AG04450 (cell line): ENCODE measurements around the gene CD3G. TPM values are rescaled to one million over a fixed set of nuclear protein-coding genes. Genes with fewer than 3 reads are reported as not detected.

ENCODE experiments used
- CTCF ChIA-PET: fragments of 300-600, 350-600 bp; formaldehyde crosslinking; extraction: SDS; loops from one replicate; lab custom pipeline; 2022; ENCODE audit warnings: antibody characterized with exemption, inconsistent platforms; lab: Charles Lee
- POLR2A ChIA-PET: fragments of 350-600 bp; formaldehyde crosslinking; extraction: SDS; loops from one replicate; lab custom pipeline; 2021; ENCODE audit warnings: antibody characterized with exemption, inconsistent platforms; lab: Yijun Ruan, JAX
- DNase-seq: peaks from one replicate; pipeline ENCODE4 v3.0.0-alpha.2; 2011; ENCODE audit warnings: low read depth, low spot score
- H3K27ac ChIP-seq: one replicate; pipeline ENCODE4 v1.5.1; 2012; ENCODE audit warnings: low read depth, low read length, control low read depth
- H3K27me3 ChIP-seq: one replicate; pipeline ENCODE4 v1.6.0; 2012; ENCODE audit warnings: low read length; ENCODE audit not compliant: control insufficient read depth, insufficient read depth
- H3K4me3 ChIP-seq: 2 replicates; pipeline ENCODE4 v1.5.1; 2011; ENCODE audit warnings: mild to moderate bottlenecking, low read depth, low read length, control low read depth
- H3K9me3 ChIP-seq: 2 replicates; pipeline ENCODE4 v1.5.1; 2012; ENCODE audit warnings: low read length; ENCODE audit not compliant: control insufficient read depth, insufficient read depth
- polyA plus RNA-seq: library from polyadenylated mRNA; depleted of rRNA; stranded (reverse); fragments of >200 nt; gene quantifications from 2 replicates; pipeline ENCODE4 v1.2.3, GENCODE V29; 2011
- TF ChIP-seq, protein P1 (sequence below): IDR thresholded peaks from 2 replicates; pipeline ENCODE4 v1.5.1; 2011; ENCODE audit warnings: low read depth, low read length, control low read depth, inconsistent platforms

CD3G gene
- polyA plus RNA-seq, 1 experiment, result not detected

DNA sequence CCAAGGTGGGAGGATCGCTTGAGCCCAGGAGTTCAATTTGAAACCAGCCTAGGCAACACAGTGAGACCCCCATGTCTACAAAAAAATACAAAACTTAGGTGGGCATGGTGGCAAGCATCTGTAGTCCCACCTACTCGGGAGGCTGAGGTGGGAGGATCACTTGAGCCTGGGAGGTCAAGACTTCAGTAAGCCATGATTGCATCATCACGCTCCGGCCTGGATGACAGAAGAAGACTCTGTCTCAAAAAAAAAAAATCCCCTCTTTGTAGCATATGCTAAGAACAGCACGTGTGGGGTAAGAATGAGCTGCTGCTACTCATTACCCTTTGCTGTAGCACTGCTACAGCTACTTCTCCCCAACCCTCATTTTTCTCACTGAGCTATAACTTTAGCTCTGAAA, 29.7 kb downstream of the CD3G start:
- ChIA-PET CTCF (interaction anchor here (0.7 kb wide), 1 partner anchor 114 kb away, joined by 4 read pairs; no protein-coding TSS in a partner anchor), POLR2A (no interaction called here)
- no peak for DNase-seq
- H3K9me3 ChIP-seq, result no peaks in the 10 kb centered on the region
- no peak overlapping the region for H3K27ac ChIP-seq
- no peaks in the 10 kb centered on the region for H3K27me3 ChIP-seq
- H3K4me3 ChIP-seq, result no peak overlapping the region
- TF ChIP-seq, protein P1, sequence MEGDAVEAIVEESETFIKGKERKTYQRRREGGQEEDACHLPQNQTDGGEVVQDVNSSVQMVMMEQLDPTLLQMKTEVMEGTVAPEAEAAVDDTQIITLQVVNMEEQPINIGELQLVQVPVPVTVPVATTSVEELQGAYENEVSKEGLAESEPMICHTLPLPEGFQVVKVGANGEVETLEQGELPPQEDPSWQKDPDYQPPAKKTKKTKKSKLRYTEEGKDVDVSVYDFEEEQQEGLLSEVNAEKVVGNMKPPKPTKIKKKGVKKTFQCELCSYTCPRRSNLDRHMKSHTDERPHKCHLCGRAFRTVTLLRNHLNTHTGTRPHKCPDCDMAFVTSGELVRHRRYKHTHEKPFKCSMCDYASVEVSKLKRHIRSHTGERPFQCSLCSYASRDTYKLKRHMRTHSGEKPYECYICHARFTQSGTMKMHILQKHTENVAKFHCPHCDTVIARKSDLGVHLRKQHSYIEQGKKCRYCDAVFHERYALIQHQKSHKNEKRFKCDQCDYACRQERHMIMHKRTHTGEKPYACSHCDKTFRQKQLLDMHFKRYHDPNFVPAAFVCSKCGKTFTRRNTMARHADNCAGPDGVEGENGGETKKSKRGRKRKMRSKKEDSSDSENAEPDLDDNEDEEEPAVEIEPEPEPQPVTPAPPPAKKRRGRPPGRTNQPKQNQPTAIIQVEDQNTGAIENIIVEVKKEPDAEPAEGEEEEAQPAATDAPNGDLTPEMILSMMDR, result no peak

DNA sequence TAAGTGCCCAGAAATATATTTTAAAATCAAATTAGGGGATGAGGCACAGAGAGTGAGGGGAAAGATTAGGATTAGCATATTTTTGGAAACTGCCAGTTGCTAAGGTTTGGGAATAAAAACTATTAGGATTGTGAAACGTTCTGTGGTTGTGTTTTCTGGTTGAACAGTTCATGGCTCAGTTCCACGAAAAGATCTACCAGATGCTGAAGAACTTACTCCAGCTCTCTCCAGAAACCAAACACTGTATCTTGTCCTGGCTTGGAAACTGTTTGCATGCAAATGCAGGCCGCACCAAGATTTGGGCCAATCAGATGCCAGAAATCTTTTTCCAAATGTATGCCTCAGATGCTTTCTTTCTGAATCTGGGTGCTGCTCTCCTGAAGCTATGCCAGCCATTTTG, 30.6 kb downstream of the CD3G start:
- TF ChIP-seq, protein P1, result no peak
- Histone ChIP-seq H3K27ac (no peak overlapping the region), H3K9me3 (no peaks in the 10 kb centered on the region), H3K4me3 (no peak overlapping the region), H3K27me3 (no peaks in the 10 kb centered on the region)
- DNase-seq, result no peak
- ChIA-PET CTCF (interaction anchor here (1.0 kb wide), 1 partner anchor 113 kb away, joined by 4 read pairs; no protein-coding TSS in a partner anchor), POLR2A (no interaction called here)

DNA sequence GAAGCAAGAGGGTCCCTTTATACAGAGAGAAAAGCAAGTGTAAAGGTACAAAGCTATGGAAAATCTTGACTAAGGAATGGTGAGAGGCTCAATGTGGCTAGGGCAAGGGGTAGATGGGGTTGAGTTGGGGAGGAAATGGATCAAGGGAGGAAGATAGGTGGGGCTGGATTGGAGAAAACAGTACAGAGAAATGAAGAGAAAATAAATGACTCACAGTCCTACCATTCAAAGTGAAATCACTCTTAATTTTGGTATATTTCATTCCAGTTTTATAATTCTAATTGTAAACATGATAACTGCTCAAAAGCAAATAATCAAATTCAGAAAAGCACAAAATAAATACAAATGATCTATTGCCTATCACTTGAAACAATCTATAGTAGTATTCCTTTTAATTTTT, 31.8 kb downstream of the CD3G start:
- DNase-seq, result no peak
- H3K4me3 ChIP-seq, result no peak overlapping the region
- no peaks in the 10 kb centered on the region for H3K9me3 ChIP-seq
- CTCF ChIA-PET, result interaction anchor here (1.0 kb wide), 1 partner anchor 112 kb away, joined by 4 read pairs; no protein-coding TSS in a partner anchor
- POLR2A ChIA-PET, result no interaction called here
- no peak overlapping the region for H3K27ac ChIP-seq
- TF ChIP-seq, protein P1, result no peak
- H3K27me3 ChIP-seq, result no peaks in the 10 kb centered on the region

DNA sequence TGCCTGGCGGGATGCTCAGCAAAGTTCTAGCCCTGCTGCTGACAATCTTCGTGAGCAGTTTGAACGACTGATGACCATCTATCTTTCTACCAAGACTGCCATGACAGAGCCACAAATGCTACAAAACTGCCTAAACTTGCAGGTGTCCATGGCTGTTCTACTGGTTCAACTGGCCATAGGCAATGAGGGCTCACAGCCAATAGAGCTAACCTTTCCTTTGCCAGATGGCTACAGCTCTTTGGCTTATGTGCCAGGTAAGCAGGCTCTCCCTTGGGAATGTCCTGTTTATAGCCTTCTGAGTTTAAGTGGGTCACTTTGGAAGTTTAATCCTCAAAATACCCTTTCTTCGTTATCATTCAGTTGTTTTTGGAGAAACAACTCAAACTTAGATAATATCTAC, 35.4 kb downstream of the CD3G start:
- DNase-seq, result no peak
- Histone ChIP-seq H3K9me3 (no peaks in the 10 kb centered on the region), H3K4me3 (no peak overlapping the region), H3K27me3 (no peaks in the 10 kb centered on the region), H3K27ac (no peak overlapping the region)
- POLR2A ChIA-PET, result no interaction called here
- TF ChIP-seq, protein P1, result no peak
- CTCF ChIA-PET, result interaction anchor here (3.0 kb wide), 1 partner anchor 109 kb away, joined by 11 read pairs; no protein-coding TSS in a partner anchor

DNA sequence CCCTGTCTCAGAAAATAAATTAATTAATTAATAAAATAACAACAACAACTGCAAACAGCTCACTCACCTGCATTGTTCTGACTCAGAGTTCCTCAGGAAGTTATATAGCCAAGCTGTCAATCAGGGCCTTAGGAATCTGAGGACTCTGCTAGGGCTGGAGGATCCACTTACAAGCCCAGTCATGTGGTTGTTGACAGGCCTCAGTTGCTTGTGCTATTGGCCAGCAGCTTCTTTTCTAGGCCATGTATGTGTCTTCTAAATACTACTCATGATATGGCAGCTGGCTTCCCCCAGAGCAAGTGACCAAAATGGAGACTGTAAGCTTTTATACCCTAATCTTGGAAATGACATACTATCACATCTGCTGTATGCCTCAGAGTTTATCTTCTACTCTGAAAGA, 36.4 kb downstream of the CD3G start:
- TF ChIP-seq, protein P1, result no peak
- POLR2A ChIA-PET, result no interaction called here
- H3K27ac ChIP-seq, result no peak overlapping the region
- no peak for DNase-seq
- CTCF ChIA-PET, result interaction anchor here (0.6 to 3.0 kb wide), 2 partner anchors 51 to 108 kb away, joined by 3 to 11 read pairs; no protein-coding TSS in a partner anchor
- no peak overlapping the region for H3K4me3 ChIP-seq
- no peaks in the 10 kb centered on the region for H3K27me3 ChIP-seq
- no peaks in the 10 kb centered on the region for H3K9me3 ChIP-seq
